ENCODE data around the gene LPCAT3. TPM values are rescaled to one million over a fixed set of nuclear protein-coding genes. Genes with fewer than 3 reads are reported as not detected.
"Not testable (repeated sequence)": the region's sequence is repeated elsewhere in the genome, so short reads cannot be mapped to it uniquely, and the experiment has no call there.

Gene LPCAT3
- total and polyA plus RNA-seq, 8 donors, result 15.0 to 116 (median 48.2) TPM

DNA sequence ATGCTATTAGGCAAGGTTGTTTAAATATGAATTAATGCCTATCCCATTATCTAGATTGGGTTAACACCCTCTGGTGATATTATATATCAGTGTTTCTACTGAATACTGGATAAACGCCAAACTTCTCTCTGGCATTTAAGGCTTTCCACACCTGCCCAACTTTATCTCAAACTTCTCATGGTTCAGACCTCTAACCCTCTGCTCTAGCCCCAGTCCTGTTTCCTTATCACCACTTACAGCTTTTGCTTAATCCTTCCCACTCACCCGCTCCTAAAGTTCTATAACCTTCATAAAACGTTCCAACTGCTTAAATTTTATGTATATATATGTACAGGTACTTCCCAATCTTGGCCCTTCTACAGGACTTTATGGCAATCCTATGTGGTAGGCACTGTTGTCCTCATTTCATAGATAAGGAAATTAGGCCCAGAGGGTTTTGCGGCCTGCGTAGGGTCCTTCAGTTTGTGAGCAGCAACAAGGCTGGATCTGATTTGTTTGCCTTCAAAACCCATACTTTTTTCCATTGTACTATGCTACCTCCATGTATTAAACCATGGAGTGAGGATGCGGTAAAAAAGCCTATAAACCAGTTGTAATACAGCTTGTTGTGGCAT lies 1.2 kb downstream of the LPCAT3 start:
- H3K4me3 ChIP-seq, result peak overlapping the region; percentile 74 to 83 (median 79)
- H3K4me1 ChIP-seq, result peaks cover 7 to 64% (median 53%) of the 10 kb centered on the region in 4 donors
- DNase-seq, result peak in 1 of 2 donors; percentile 39
- H3K27ac ChIP-seq, result peak overlapping the region; percentile 76 to 98 (median 95)
- no peaks in the 10 kb centered on the region for H3K27me3 ChIP-seq
- H3K9me3 ChIP-seq, result no peaks in the 10 kb centered on the region
- TF ChIP-seq POLR2A (IDR thresholded peaks at IDR 0.05) (no peak), POLR2AphosphoS5 (IDR thresholded peaks at IDR 0.05) (peak in 2 of 3 donors; percentile 49 to 65), EP300 (IDR thresholded peaks at IDR 0.05) (no peak)
- H3K36me3 ChIP-seq, result peaks cover 4 to 29% (median 22%) of the 10 kb centered on the region in 4 donors
- WGBS, 5 donors, result 27 to 50% (median 38%) methylated on average over 6 of the region's 6 CpGs
- intact Hi-C loops (cut with DNase I; ENCODE audit: low total_unique reads), result no loop called here

GRCh38 chr12:7015555-7016370 lies 2.5 kb downstream of the LPCAT3 start:
- Histone ChIP-seq H3K9me3 (no peaks in the 10 kb centered on the region), H3K36me3 (peaks cover 9 to 36% (median 30%) of the 10 kb centered on the region in 4 donors), H3K27me3 (no peaks in the 10 kb centered on the region), H3K27ac (peak overlapping the region; percentile 74 to 98 (median 95)), H3K4me1 (peaks cover 7 to 71% (median 54%) of the 10 kb centered on the region in 4 donors), H3K4me3 (peak overlapping the region in 3 of 4 donors; percentile 11 to 83 (median 74))
- WGBS, 5 donors, result 30 to 71% (median 51%) methylated on average over 6 of the region's 6 CpGs
- no peak for TF ChIP-seq EP300 (IDR thresholded peaks at IDR 0.05)
- TF ChIP-seq POLR2A (IDR thresholded peaks at IDR 0.05), result no peak
- no peak for TF ChIP-seq POLR2AphosphoS5 (IDR thresholded peaks at IDR 0.05)
- TF ChIP-seq, protein P1, sequence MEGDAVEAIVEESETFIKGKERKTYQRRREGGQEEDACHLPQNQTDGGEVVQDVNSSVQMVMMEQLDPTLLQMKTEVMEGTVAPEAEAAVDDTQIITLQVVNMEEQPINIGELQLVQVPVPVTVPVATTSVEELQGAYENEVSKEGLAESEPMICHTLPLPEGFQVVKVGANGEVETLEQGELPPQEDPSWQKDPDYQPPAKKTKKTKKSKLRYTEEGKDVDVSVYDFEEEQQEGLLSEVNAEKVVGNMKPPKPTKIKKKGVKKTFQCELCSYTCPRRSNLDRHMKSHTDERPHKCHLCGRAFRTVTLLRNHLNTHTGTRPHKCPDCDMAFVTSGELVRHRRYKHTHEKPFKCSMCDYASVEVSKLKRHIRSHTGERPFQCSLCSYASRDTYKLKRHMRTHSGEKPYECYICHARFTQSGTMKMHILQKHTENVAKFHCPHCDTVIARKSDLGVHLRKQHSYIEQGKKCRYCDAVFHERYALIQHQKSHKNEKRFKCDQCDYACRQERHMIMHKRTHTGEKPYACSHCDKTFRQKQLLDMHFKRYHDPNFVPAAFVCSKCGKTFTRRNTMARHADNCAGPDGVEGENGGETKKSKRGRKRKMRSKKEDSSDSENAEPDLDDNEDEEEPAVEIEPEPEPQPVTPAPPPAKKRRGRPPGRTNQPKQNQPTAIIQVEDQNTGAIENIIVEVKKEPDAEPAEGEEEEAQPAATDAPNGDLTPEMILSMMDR (IDR thresholded peaks at IDR 0.05), result no peak
- DNase-seq, result no peak
- intact Hi-C loops (cut with DNase I; ENCODE audit: low total_unique reads), result no loop called here

DNA sequence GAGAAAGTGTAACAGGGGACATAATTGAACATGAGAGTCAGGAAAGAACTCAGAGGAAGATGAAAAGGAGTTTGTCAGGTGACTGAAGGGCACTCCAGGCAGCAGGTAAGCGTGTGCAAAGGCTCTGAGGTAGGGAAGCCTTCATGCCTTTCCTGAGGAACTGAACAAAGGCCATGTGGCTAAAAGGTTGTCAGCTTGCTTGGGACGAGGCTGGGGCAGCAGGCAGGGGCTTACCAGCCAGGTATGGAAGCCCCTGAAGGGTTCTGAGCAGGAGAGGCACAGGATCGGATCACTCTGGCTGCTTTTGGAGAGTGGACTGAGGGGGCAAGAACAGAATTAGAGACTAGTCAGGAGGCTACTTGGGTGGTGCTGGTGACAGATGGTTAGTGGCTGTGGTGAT lies 5.2 kb downstream of the LPCAT3 start:
- intact Hi-C loops (cut with DNase I; ENCODE audit: low total_unique reads), result loop anchor here (5.0 kb wide), 1 partner anchor 36 kb away; no protein-coding TSS in a partner anchor
- no peak for TF ChIP-seq EP300 (IDR thresholded peaks at IDR 0.05)
- TF ChIP-seq, protein P1 (IDR thresholded peaks at IDR 0.05), result no peak
- no peak for TF ChIP-seq POLR2A (IDR thresholded peaks at IDR 0.05)
- TF ChIP-seq POLR2AphosphoS5 (IDR thresholded peaks at IDR 0.05), result no peak
- Histone ChIP-seq H3K9me3 (no peaks in the 10 kb centered on the region), H3K36me3 (peaks cover 10 to 45% (median 36%) of the 10 kb centered on the region in 4 donors), H3K4me1 (peaks cover 7 to 90% (median 58%) of the 10 kb centered on the region in 4 donors), H3K27ac (no peak overlapping the region), H3K4me3 (no peak overlapping the region), H3K27me3 (no peaks in the 10 kb centered on the region)
- 82 to 91% (median 87%) methylated on average over 3 of the region's 3 CpGs for WGBS, 5 donors
- DNase-seq, result no peak

DNA sequence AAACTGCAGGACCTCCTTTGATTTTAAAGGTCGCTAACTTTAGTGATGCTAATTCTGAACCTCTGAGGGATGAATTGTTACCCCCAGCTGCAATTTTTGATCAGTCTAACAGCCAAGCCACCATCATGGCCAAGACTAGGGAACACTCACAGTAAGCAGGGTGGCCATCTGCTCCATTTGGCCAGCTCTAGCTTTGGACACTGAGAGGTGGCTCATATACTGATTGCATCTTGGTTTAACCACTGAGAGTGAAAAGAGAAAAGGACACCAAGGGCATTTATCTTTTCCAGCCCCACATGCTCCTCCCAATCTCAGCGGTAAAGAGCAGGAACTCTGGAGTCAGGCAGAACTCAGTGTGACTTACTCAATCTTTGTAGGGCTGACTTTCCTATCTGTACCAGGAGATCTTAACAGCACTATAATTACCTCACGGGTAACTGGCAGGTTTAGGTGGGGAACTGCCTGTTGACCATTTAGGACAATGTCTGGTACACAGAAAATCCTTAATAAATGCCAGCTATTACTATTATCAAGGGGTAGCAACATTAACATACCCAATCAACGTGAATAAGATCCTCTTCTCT lies 6.2 kb downstream of the LPCAT3 start:
- intact Hi-C loops (cut with DNase I; ENCODE audit: low total_unique reads), result loop anchor here (5.0 kb wide), 1 partner anchor 35 kb away; no protein-coding TSS in a partner anchor
- no peak overlapping the region for H3K27ac ChIP-seq

GRCh38 chr12:7011398-7011797 lies 6.9 kb downstream of the LPCAT3 start:
- 76 to 82% (median 80%) methylated on average over 4 of the region's 4 CpGs for WGBS, 5 donors
- intact Hi-C loops (cut with DNase I; ENCODE audit: low total_unique reads), result loop anchor here (5.0 kb wide), 1 partner anchor 34 kb away; no protein-coding TSS in a partner anchor
- H3K36me3 ChIP-seq, result peaks cover 10 to 52% (median 39%) of the 10 kb centered on the region in 4 donors

More for the DNA sequence above, 6.2 kb downstream of the LPCAT3 start:
- Histone ChIP-seq H3K4me1 (peaks cover 1 to 91% (median 50%) of the 10 kb centered on the region in 4 donors), H3K4me3 (no peak overlapping the region), H3K9me3 (no peaks in the 10 kb centered on the region), H3K27me3 (no peaks in the 10 kb centered on the region), H3K36me3 (peaks cover 10 to 50% (median 36%) of the 10 kb centered on the region in 4 donors)
- TF ChIP-seq, protein P1 (IDR thresholded peaks at IDR 0.05), result no peak
- no peak for TF ChIP-seq POLR2AphosphoS5 (IDR thresholded peaks at IDR 0.05)
- TF ChIP-seq EP300 (IDR thresholded peaks at IDR 0.05), result no peak
- no peak for TF ChIP-seq POLR2A (IDR thresholded peaks at IDR 0.05)
- no peak for DNase-seq
- WGBS, 5 donors, result 44 to 73% (median 66%) methylated on average over 4 of the region's 4 CpGs

More at GRCh38 chr12:7011398-7011797, 6.9 kb downstream of the LPCAT3 start:
- not testable (repeated sequence) for H3K27ac ChIP-seq, H3K9me3 ChIP-seq, DNase-seq, H3K4me3 ChIP-seq, H3K27me3 ChIP-seq
- peaks cover 0 to 91% (median 46%) of the 10 kb centered on the region in 4 donors for H3K4me1 ChIP-seq

All from stomach (tissue), 9 donors.